T-cell (primary cell): ENCODE data around the gene HAUS7. TPM values are rescaled to one million over a fixed set of nuclear protein-coding genes. Genes with fewer than 3 reads are reported as not detected.

Experiments
- ATAC-seq, 4 experiments: fragments of 200-7000 bp in 3 of 4; fragments of 150-1000 bp in 1 of 4; cut with Tn5 transposase; replicated peaks in 1 of 4; 1 replicate in 3 of 4; 2 replicates in 1 of 4; pipeline ENCODE4 v1.10.0; 2021; ENCODE audit warnings: moderate library complexity in 3 of 4, mild to moderate bottlenecking in 2 of 4, moderate number of reproducible peaks in 1 of 4
- CTCF ChIA-PET, 2 donors: fragments of 300-600 bp; sonication (Branson Sonifier 250); formaldehyde crosslinking; loops; one replicate each; lab custom pipeline; 2022; ENCODE audit warnings: antibody characterized with exemption in 2 of 2; lab: Charles Lee
- POLR2A ChIA-PET, 2 donors: fragments of 300-600 bp; sonication (Branson Sonifier 250); formaldehyde crosslinking; loops; one replicate each; lab custom pipeline; 2022; ENCODE audit warnings: antibody characterized with exemption in 2 of 2; lab: Charles Lee
- DNase-seq, 35 experiments: peaks; one replicate each; pipeline versions ENCODE4 v3.0.0 to v3.0.0-alpha.2; 2013 to 2023
- H3K27ac ChIP-seq: one replicate; pipeline ENCODE4 v1.5.1; 2013; ENCODE audit warnings: low read length
- H3K27me3 ChIP-seq, 2 experiments: replicated peaks in 1 of 2; 1 replicate in 1 of 2; 2 replicates in 1 of 2; pipeline versions ENCODE4 v1.6.1 to v1.7.0; 2013; ENCODE audit warnings: low read length in 1 of 2, mixed read lengths in 1 of 2; ENCODE audit not compliant: control insufficient read depth in 2 of 2, insufficient read depth in 2 of 2; ENCODE audit errors: extremely low read depth in 1 of 2
- H3K36me3 ChIP-seq, 2 donors: 1 replicate in 1 of 2; 2 replicates in 1 of 2; pipeline versions ENCODE4 v1.6.1 to v1.7.0; 2013; ENCODE audit warnings: low read length in 1 of 2; ENCODE audit not compliant: control insufficient read depth in 2 of 2, insufficient read depth in 1 of 2; ENCODE audit errors: extremely low read depth in 1 of 2
- H3K4me1 ChIP-seq, 2 experiments: 1 replicate in 1 of 2; 2 replicates in 1 of 2; pipeline versions ENCODE4 v1.6.1 to v1.7.0; 2013; ENCODE audit warnings: low read length in 2 of 2, mixed read lengths in 1 of 2; ENCODE audit not compliant: insufficient read depth in 2 of 2, control insufficient read depth in 1 of 2; ENCODE audit errors: extremely low read depth in 1 of 2
- H3K4me3 ChIP-seq, 2 donors: 1 replicate in 1 of 2; 2 replicates in 1 of 2; pipeline versions ENCODE4 v1.5.1 to v1.7.0; 2013; ENCODE audit warnings: mild to moderate bottlenecking in 2 of 2, low read length in 1 of 2, moderate library complexity in 1 of 2; ENCODE audit not compliant: control insufficient read depth in 1 of 2; ENCODE audit errors: extremely low read depth in 1 of 2
- H3K9me3 ChIP-seq: 2 replicates; pipeline ENCODE4 v1.7.0; 2013
- H3K27ac Mint-ChIP-seq, 2 donors: one replicate each; pipeline ENCODE4 v1.8.0; 2020 to 2021; ENCODE audit warnings: mild to moderate bottlenecking in 2 of 2, mixed read lengths in 2 of 2
- H3K27me3 Mint-ChIP-seq, 2 donors: one replicate each; pipeline ENCODE4 v1.8.0; 2021 to 2022; ENCODE audit warnings: mixed read lengths in 2 of 2
- H3K36me3 Mint-ChIP-seq: one replicate; pipeline ENCODE4 v1.8.0; 2021; ENCODE audit warnings: mixed read lengths
- H3K4me1 Mint-ChIP-seq, 3 donors: one replicate each; pipeline ENCODE4 v1.8.0; 2020 to 2022; ENCODE audit warnings: mixed read lengths in 3 of 3, mild to moderate bottlenecking in 1 of 3
- H3K4me3 Mint-ChIP-seq, 3 donors: one replicate each; pipeline ENCODE4 v1.8.0; 2020 to 2022; ENCODE audit warnings: mild to moderate bottlenecking in 3 of 3, mixed read lengths in 3 of 3, moderate library complexity in 3 of 3
- H3K9me3 Mint-ChIP-seq, 3 donors: one replicate each; pipeline ENCODE4 v1.8.0; 2020 to 2022; ENCODE audit warnings: mixed read lengths in 3 of 3
- WGBS: methylation state at CpG from one replicate; pipeline ENCODE4 v1.1.5; 2013; ENCODE audit warnings: missing lambda C conversion rate; ENCODE audit not compliant: insufficient coverage; 5-methylcytosine and 5-hydroxymethylcytosine counted together
- total RNA-seq, 35 experiments: library from RNA in 6 of 35; stranded (reverse) in 6 of 35; fragments of 120-200 nt in 1 of 35; gene quantifications; one replicate each; pipeline versions ENCODE4 v1.2.1 to v1.2.4 and lab custom pipeline; 2013 to 2026

HAUS7 gene
- total RNA-seq, 5 donors from 2014 or later (not counting 1 experiment from before 2014, with no cell fraction given), result 30.7 to 58.4 (median 48.6) TPM

DNA sequence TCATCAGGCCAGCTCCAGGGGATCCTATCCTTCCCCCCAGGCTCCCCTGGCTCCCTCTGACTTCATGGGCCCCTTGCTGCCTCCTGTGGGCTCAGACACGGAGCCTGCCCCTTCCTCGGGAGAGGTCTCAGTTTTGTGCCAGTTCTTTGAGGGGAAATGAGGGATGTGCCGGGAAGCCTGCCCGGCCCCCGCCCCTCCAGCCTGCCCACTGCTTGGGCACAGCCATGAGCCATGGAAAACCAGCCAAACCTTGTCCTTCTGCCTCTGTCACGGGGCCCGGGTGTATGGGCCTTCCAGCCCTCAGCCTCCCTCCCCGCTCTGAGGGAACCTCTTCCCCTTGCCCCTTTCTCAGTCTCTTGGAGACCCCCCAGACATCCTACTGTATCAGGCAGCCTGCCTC is 31.2 kb upstream of the HAUS7 start:
- Mint-ChIP-seq H3K4me3 (no peak overlapping the region), H3K4me1 (no peaks in the 10 kb centered on the region), H3K27ac (no peak overlapping the region), H3K36me3 (no peaks in the 10 kb centered on the region), H3K9me3 (no peaks in the 10 kb centered on the region), H3K27me3 (peaks cover 0 to 4% of the 10 kb centered on the region in 2 donors)
- Histone ChIP-seq H3K27ac (no peak overlapping the region), H3K36me3 (no peaks in the 10 kb centered on the region), H3K4me1 (no peaks in the 10 kb centered on the region), H3K27me3 (peaks cover 0 to 6% of the 10 kb centered on the region in 2 experiments), H3K4me3 (no peak overlapping the region), H3K9me3 (no peaks in the 10 kb centered on the region)
- ChIA-PET POLR2A (no interaction called here), CTCF (no interaction called here)
- 92% methylated on average over 3 of the region's 8 CpGs for WGBS
- DNase-seq (no peak), ATAC-seq (no peak)

DNA sequence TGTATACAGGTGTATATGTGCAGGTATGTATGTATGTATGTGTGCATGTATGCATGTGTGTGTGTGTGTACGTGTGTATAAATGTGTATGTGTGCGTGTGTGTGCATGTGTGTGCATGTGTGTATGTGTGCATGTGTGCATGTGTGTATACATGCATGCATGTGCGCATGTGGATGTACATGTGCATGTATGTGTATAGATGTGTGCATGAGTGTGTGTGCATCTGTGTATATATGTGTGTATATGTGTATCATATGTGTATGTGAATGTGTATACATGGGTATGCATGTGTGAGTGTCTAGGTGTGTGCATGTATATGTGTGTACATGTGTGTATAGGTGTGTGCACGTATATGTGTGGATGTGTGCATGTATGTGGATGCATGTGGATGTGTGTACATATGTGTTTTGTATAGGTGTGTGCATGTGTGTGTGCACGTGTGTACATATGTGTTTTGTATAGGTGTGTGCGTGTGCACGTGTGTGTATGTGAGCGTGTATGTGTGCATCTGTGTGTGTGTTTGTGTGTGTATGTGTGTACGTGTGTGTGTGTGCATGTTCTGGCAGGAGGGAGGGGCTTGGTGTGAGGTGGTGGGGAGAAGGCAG is 30.4 kb upstream of the HAUS7 start:
- POLR2A ChIA-PET, result no interaction called here
- Histone ChIP-seq H3K4me3 (no peak overlapping the region), H3K27ac (no peak overlapping the region), H3K36me3 (no peaks in the 10 kb centered on the region), H3K27me3 (peaks cover 0 to 12% of the 10 kb centered on the region in 2 experiments), H3K4me1 (no peaks in the 10 kb centered on the region), H3K9me3 (no peaks in the 10 kb centered on the region)
- H3K27ac Mint-ChIP-seq, result no peak overlapping the region
- CTCF ChIA-PET, result no interaction called here
- 82% methylated on average over 8 of the region's 9 CpGs for WGBS
- H3K4me3 Mint-ChIP-seq, result no peak overlapping the region
- no peak for DNase-seq
- H3K36me3 Mint-ChIP-seq, result no peaks in the 10 kb centered on the region
- peaks cover 0 to 4% of the 10 kb centered on the region in 2 donors for H3K27me3 Mint-ChIP-seq
- H3K9me3 Mint-ChIP-seq, result no peaks in the 10 kb centered on the region
- no peak for ATAC-seq
- H3K4me1 Mint-ChIP-seq, result no peaks in the 10 kb centered on the region

DNA sequence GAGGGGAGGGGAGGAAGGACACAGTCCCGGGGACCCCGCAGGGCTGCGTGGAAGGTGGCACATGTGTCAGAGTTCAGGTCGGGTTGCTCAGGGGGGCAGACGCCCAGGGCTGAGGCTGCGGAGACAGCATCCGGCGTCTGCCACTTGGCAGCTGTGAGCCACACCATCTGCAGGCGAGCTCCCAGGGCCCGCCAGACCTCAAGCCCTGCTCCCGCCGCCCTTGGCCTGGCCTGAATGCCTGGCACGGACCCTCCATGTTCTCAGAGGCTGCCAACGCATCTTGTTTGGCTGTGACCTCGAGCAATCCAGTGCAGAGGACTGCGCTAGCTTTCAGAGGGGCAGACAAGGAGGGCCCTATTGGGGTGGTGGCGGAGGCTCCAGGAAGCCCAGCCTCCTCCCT is 29.5 kb upstream of the HAUS7 start:
- Mint-ChIP-seq H3K27ac (no peak overlapping the region), H3K4me3 (no peak overlapping the region), H3K36me3 (no peaks in the 10 kb centered on the region), H3K4me1 (no peaks in the 10 kb centered on the region), H3K27me3 (peaks cover 4 to 6% of the 10 kb centered on the region in 2 donors), H3K9me3 (no peaks in the 10 kb centered on the region)
- POLR2A ChIA-PET, result no interaction called here
- no peak overlapping the region for H3K27ac ChIP-seq
- H3K27me3 ChIP-seq, result peaks cover 0 to 20% of the 10 kb centered on the region in 2 experiments
- H3K9me3 ChIP-seq, result no peaks in the 10 kb centered on the region
- DNase-seq (no peak), ATAC-seq (no peak)
- peaks cover 0 to 2% of the 10 kb centered on the region in 2 experiments for H3K4me1 ChIP-seq
- WGBS, result 85% methylated on average over 15 of the region's 17 CpGs
- no peak overlapping the region for H3K4me3 ChIP-seq
- CTCF ChIA-PET, result no interaction called here
- H3K36me3 ChIP-seq, result no peaks in the 10 kb centered on the region

DNA sequence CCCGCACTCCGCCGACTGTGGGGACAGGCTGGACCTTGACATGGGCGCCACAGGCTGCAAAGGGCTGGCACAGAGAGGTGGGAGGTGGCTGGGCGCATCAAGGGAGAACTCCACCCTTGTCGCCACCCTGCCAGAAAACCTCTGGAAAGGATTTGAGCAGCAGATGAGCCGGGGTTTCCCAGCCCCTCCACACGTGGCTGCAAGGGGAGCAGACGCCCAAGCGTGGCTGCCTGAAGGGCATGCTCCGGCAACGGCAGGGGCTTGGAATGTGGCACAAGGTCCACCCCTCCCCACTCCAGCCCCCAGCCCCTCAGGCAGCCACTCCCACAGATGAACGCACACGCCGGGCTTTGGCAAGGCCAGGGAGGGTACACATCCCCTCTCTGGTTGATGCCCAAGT is 29.0 kb upstream of the HAUS7 start:
- CTCF ChIA-PET, result no interaction called here
- Mint-ChIP-seq H3K27ac (no peak overlapping the region), H3K27me3 (peaks cover 4 to 6% of the 10 kb centered on the region in 2 donors), H3K4me3 (no peak overlapping the region), H3K9me3 (no peaks in the 10 kb centered on the region), H3K4me1 (no peaks in the 10 kb centered on the region), H3K36me3 (no peaks in the 10 kb centered on the region)
- DNase-seq (no peak), ATAC-seq (no peak)
- Histone ChIP-seq H3K9me3 (no peaks in the 10 kb centered on the region), H3K4me1 (peaks cover 0 to 3% of the 10 kb centered on the region in 2 experiments), H3K27me3 (peaks cover 0 to 21% of the 10 kb centered on the region in 2 experiments), H3K4me3 (no peak overlapping the region), H3K27ac (no peak overlapping the region), H3K36me3 (no peaks in the 10 kb centered on the region)
- POLR2A ChIA-PET, result no interaction called here
- WGBS, result 90% methylated on average over 6 of the region's 15 CpGs

DNA sequence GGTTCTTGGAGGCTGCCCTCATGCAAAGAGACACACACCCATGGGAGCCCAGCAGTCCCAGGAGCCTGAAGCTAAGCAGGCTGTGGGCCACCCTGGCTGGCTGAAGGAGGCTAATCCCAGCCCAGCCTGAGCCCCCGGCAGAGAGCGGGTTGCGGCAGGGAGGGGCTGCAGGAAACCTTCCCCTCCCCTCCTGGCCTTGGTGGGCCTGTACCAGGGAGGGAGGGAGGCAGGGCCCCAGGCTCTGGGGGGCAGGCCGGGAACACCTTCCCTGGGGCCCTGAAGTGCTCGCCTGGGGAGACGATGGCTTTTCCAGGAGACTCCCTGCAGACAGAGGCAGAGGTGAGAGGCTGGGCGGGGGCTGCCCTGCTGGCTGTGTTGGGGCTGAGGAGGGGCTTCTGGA is 28.1 kb upstream of the HAUS7 start:
- no peak overlapping the region for H3K4me3 ChIP-seq
- Mint-ChIP-seq H3K9me3 (no peaks in the 10 kb centered on the region), H3K4me3 (no peak overlapping the region), H3K27ac (no peak overlapping the region), H3K27me3 (peaks cover 4 to 6% of the 10 kb centered on the region in 2 donors), H3K4me1 (no peaks in the 10 kb centered on the region), H3K36me3 (no peaks in the 10 kb centered on the region)
- H3K27me3 ChIP-seq, result peaks cover 0 to 21% of the 10 kb centered on the region in 2 experiments
- DNase-seq (no peak), ATAC-seq (no peak)
- H3K27ac ChIP-seq, result no peak overlapping the region
- no peaks in the 10 kb centered on the region for H3K9me3 ChIP-seq
- H3K36me3 ChIP-seq, result no peaks in the 10 kb centered on the region
- POLR2A ChIA-PET, result no interaction called here
- peaks cover 0 to 3% of the 10 kb centered on the region in 2 experiments for H3K4me1 ChIP-seq
- WGBS, result 60% methylated on average over 2 of the region's 7 CpGs
- CTCF ChIA-PET, result no interaction called here

DNA sequence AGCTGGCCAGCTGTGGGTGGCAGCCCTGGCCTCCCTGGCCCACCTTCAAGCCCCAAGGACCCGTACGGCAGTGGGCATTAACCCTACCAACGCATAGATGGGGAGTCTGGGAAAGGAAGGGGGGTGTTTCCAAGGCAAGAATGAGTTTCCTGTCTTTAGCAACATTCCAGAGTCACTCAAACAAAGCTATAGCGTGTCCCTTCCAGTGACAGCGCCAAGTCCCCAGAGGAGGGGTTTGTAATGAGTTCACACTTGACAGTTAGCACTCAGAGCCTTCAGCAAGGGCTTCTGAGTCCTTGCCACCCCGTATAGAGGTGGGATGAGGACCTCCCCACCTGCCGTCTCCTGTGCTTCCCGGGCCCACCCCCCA is 26.2 kb upstream of the HAUS7 start:
- peaks cover 0 to 3% of the 10 kb centered on the region in 2 experiments for H3K4me1 ChIP-seq
- ATAC-seq, result no peak
- no peak overlapping the region for H3K27ac Mint-ChIP-seq
- peaks cover 4 to 6% of the 10 kb centered on the region in 2 donors for H3K27me3 Mint-ChIP-seq
- H3K4me3 Mint-ChIP-seq, result no peak overlapping the region
- no peaks in the 10 kb centered on the region for H3K9me3 ChIP-seq
- POLR2A ChIA-PET, result no interaction called here
- H3K4me1 Mint-ChIP-seq, result no peaks in the 10 kb centered on the region
- no peak overlapping the region for H3K4me3 ChIP-seq
- CTCF ChIA-PET, result no interaction called here
- no peak for DNase-seq
- H3K36me3 Mint-ChIP-seq, result no peaks in the 10 kb centered on the region
- peaks cover 0 to 21% of the 10 kb centered on the region in 2 experiments for H3K27me3 ChIP-seq
- no peak overlapping the region for H3K27ac ChIP-seq
- WGBS, result no CpG with 5 or more reads among the region's 8 CpGs
- no peaks in the 10 kb centered on the region for H3K36me3 ChIP-seq
- no peaks in the 10 kb centered on the region for H3K9me3 Mint-ChIP-seq
